ENCODE data around the gene MAPK14.
"Not testable (repeated sequence)": the region's sequence is repeated elsewhere in the genome, so short reads cannot be mapped to it uniquely, and the experiment has no call there.

MAPK14 gene

DNA sequence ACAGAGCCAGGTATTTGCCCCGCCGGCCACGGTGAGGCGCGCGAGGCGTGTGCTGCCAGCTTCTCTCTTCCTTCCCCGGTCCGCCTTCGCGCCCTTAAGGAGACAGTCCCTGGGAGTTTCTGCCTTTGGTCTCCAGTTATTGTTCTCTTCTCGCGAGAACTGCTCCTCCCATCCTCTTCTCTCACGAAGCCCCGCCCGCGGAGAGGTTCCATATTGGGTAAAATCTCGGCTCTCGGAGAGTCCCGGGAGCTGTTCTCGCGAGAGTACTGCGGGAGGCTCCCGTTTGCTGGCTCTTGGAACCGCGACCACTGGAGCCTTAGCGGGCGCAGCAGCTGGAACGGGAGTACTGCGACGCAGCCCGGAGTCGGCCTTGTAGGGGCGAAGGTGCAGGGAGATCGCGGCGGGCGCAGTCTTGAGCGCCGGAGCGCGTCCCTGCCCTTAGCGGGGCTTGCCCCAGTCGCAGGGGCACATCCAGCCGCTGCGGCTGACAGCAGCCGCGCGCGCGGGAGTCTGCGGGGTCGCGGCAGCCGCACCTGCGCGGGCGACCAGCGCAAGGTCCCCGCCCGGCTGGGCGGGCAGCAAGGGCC lies at the start of gene MAPK14:
TSS of gene MAPK14 (plus strand) at position 308 of the 587 bp plus-strand sequence. CDS start 350 bp downstream, outside the sequence.
- peak; percentile 99 for DNase-seq

DNA sequence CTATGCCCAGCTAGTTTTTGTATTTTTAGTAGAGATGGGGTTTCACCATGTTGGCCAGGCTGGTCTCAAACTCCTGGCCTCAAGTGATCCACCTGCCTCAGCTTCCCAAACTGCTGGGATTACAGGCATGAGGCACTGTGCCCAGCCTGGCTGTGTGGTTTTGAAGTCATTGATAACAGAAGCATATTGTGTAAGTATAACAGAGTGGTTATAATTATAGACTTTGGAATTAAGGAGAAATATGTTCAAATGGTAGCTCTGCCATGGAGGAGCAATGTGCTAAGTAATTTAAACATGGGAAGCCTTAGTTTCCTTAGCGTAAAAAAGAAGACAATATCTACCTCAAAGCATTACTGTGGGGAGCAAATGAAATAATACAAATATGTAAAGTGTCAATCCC lies 47.5 kb upstream of the MAPK14 start:
- DNase-seq, result not testable (repeated sequence)

DNA sequence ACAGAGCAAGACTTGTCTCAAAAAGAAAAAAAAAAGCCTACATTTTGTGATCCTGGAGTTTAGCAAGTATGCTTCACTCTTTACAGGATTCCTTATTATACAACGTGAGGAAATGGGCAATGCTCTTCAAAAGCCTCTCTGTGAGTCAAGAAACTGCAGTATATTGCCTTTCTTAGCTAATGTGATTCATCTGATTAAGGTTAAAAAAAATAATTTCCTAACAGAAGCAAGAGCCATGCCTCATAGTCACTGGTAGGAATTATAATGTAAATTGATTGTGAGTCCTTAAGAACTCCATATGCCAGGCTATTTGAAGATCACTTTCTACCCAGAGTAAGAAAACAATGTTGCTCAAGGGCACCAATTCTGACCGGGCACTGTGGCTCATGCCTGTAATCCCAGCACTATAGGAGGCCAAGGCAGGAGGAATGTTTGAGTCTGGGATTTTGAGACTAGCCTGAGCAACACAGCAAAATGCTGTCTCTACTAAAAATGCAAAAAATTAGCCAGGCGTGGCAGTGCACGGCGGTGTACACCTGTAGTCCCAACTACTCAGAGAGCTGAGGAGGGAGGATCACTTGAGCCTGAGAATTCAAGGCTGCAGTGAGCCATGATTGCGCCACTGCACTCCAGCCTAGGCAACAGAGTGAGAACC lies 46.5 kb upstream of the MAPK14 start:
- DNase-seq, result no peak

DNA sequence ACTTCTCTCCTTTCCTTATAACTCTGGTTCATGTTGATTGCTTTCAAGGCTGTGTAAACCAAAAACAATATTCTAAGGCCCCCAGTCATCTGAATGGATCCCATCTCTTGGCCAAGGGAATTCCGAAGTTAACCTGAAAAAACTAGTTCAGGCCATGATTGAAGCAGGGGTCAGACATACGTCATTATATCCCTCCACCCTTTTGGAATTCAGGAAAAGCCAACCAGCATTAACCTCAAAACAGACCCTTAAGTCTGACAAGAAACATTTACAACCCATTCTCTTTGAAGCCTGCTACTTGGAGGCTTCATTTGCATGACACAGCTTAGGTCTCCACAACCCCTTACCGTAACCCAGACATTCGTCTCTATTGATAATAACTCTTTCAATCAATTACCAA lies 42.9 kb upstream of the MAPK14 start:
- no peak for DNase-seq

DNA sequence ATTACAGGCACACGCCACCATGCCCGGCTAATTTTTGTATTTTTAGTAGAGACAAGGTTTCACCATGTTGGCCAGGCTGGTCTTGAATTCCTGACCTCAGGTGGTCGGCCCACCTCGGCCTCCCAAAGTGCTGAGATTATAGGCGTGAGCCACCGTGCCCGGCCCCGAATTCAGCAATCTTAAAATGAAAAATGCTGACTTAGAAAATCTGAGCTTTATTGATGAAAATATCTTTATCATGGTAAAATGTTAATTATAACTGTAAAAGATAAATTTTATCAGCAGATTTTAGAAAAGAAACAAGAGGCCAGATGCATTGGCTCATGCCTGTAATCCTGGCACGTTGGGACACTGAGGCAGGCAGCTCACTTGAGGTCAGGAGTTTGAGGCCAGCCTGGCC lies 39.6 kb upstream of the MAPK14 start:
- not testable (repeated sequence) for DNase-seq

DNA sequence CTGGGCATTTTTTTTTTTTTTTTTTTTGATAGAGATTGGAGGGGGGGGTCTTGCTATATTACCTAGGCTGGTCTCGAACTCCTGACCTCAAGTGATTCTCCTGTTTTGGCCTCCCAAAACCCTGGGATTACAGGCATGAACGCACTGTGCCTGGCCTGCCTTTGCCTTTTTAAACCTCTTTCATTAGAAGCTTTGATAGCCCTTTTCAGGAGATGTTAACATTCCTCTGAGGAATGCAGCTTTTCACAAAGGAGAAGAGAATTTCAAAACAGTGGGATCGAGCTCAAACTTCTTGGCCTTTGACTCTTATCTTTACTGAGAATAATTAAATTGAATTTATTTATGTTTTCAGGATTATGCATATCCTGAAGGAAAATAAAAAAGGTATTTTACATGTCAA lies 34.5 kb upstream of the MAPK14 start:
- no peak for DNase-seq

DNA sequence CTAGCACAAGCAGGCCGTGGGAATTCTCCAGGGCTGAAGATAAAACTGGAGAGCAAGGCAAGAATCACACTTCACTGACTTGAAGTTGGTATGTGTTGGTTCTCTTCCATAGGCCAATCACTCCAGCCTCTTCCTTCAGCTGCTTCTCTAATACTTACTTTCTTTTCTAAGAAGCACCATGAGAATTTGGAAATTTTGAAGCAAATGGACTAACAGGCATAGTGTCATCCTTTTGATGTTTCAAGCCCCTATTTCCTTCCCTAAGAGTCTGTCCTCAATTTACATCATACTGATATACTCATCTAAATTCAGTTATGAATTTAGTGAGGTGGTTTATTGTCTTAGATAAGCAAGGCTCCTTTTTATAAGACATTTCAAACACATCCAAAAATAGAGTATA lies 27.2 kb upstream of the MAPK14 start:
- no peak for DNase-seq

DNA sequence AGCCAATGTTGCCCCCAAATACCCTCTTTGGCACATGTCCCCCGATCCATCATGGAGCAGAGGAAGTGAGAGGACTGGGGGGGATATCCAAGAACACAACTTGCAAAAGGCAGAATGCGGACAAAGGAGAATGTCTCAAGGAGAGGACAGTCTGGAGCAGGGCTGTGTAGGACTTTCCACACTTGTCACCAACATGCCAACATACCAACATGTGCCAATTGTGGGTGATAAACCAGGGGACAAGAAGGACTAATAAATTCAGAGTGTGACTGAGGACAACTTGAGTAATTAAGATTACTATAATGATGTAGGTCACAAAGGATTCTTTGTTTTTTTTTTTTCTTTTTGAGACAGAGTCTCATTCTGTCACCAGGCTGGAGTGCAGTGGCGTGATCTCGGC lies 11.9 kb upstream of the MAPK14 start:
- DNase-seq, result no peak

DNA sequence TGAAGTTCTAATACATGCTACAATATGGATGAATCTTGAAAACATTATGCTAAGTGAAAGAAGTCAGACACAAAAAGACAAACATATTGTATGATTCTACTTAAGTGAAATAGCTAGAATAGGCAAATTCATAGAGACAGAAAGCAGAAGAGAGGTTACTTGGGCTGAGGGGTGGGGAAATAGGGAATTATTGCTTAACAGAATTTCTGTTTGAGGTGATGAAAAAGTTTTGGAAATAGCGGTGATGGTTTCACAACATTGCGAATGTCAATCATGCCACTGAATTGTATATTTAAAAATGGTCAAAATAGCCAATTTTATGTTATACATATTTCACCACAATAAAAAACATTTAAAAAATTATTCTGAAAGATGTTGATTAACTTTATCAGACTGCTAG lies 9.3 kb upstream of the MAPK14 start:
- DNase-seq, result no peak

DNA sequence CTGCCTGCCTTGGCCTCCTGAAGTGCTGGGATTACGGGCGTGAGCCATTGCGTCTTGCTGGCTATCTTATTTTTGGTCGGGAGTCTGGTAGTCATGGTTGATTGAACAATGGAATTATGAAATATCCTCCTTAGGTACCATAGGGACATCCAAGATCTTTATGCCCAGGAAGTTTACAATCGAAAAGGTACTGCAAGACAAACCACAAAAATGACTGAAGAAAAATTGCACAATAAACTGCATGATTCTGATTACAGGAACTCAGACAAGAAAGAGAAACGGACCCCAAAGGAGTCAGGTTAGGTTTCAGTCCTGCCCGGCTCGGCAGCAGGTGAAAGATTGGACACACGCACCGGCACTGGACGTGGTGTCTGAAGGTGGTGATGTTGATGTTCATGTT lies 8.4 kb upstream of the MAPK14 start:
- DNase-seq, result no peak

DNA sequence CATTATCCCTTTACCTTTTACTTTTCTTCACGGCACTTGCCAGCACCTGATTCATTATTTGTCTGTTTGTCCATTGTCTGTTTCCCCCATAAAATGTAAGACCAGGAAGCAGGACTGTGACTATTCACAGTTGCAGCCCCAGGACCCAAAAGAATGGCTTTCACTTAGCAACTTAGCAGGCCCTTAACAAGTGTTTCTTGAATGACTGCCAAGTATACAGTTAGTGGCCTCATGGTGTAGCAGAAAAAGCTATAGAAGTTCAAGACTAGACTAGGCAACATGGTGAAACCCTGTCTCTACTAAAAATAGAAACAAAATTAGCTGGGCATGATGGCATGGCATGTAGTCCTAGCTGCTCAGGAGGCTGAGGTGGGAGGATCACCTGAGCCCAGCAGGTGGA lies 7.5 kb upstream of the MAPK14 start:
- no peak for DNase-seq

DNA sequence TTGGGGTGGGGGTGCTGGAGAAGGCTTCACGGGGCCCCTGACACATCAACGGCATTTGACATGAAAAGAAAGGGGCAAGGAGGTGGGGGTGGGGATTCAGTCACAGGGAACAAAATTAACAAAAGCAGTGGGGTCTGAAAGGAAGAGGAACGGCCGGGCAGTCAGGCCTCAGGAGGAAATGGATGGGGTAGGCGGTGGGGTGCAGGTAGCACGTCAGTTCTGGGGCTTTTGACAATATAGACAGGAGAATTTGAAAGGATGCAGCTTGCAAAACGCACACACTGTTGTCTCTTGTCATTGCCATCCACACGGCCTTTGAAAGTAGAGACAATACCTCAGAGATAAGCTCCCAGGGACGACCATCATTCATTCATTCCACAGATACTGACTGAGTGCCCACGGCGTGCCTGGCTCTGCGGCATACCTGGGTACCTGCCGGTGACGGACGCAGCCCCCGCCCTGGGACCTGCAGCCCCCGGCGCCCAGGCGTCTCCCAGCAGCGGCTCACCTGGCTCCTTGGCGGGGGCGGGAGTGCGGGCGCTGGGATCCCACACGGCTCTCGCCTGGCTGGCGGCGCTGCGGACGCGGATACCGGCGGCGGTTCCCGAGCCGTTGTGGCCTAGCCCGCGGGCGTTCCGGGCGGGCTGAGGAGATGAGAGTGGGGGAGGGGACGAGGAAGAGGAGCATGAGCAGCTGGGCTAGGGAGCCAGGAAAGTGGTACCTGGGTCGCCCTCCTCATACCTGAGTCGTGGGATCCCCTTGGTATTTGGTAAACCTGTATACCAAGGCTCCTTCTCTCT lies 3.4 kb upstream of the MAPK14 start, which contains the start of gene SLC26A8:
TSS of gene SLC26A8 (minus strand) at position 646 of the 800 bp plus-strand sequence. CDS start 4,934 bp downstream, outside the sequence.
- DNase-seq, result no peak

DNA sequence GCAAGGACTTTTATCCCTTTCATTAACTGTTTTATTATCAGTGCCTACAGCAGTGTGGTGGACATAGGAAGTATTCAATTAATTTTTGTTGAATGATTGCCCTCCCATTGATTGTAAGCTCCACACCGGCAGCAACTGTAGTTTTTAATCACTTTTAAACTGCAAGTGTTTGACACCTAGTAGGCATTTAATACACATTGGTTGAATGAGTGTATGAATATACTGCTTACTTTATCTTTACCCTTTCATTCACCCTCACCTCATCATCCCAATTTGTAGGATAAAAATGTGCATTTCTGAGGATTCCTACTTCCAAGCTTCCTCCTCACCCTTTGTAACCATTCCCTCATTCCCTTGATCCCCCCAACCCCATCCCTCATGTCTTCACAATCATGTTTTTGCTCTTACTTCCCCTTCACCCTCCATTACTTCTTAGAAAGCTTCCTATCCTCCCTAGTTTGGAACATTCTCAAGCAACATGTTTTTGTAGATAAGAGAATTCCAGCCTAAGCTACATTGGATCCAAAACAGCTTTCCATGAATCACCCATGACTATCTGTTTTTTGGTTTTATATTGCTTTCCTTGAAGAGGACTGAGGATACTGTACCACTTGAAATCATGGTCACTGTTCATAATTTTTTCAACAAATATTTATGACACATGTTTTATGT lies 2.2 kb upstream of the MAPK14 start:
- DNase-seq, result no peak

DNA sequence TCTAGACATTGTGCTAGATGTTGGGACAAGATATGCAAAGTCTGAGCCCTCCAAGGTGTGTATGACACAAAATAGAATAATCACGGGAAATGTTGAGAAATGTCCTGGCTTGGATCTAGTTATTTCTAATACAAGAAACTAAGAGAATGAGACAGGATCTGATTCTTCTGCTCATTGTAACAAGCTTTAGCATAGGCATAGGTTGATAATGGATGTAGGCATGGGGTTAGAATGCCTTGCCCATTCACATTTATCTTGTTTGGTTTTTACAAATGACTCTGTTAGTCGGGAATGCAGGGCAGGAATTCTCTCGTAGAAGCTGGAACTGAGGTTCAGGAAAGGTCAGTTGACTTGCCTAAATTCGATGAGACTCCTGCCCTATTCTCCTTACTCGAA lies 1.7 kb upstream of the MAPK14 start:
- DNase-seq, result no peak

DNA sequence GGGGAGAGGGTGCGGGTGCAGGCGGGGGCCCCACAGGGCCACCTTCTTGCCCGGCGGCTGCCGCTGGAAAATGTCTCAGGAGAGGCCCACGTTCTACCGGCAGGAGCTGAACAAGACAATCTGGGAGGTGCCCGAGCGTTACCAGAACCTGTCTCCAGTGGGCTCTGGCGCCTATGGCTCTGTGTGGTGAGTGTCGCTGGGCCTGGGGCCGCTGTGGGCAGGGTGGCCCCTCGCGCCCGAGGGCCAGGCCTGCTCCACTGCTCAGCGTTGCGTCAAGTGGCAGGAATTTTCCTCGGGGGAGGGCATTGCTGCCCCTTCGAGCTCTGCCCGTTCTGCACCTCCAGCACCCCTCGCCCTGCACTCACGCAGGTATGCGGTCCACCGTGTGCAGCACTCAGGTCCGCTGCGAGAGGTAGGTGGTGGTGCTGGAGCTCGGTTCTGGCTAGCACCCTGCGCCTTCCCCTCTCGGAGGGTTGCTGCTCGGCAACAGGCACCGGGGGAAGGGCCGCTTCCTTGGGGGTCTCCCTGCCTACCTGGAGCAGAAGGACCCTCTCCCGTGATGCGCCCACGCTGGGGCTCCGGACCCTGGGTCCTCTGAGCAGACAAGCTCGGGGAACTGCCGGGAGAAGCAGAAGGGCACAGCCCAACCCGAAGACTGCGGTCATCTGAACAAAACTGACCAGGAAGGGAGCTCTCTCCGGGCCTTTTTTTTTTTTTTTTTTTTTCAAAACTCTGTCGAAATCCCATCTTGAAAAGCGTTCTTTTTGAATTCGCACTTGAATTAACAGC lies 674 bp downstream of the MAPK14 start:
- peak; percentile 55 for DNase-seq

DNA sequence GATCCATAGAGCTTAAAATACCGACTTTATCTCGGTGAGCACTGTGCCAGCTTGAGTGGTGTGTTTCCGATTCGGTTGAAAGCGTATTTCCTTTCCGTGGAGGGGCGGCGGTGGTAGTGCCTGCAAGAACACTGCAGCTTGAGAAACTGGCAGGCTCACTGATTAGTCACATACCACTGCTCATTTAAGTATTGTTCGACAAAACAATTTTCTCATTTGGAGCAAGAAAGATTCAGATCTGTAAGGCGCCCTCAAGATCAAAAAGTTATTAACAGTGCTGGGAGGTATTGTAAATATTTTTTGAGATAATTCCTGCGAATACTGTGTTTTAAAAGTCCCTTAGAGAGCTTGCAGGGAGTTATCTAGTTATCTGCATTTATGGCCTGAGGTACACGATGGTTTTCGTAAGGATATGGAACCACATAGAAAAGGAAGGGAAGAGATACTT lies 1.3 kb downstream of the MAPK14 start:
- peak; percentile 87 for DNase-seq

DNA sequence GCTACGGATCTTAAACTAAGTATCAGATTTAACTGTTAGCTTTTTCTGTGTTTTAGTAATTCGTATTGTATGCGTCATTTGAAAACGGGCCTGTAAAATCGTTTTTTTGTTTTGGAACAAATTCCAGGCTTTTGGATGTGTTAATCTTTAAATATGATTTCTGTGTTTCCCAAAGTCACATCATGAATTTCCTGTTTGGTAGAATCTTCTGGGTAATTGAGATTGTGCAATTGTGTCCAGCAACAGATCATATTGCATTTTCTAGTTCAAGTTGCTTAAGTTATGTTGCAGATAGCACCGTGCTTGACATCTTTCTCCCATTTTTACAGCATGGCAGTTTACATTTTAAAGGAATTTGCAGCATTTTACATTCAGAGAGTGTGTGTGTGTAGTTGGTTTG lies 1.9 kb downstream of the MAPK14 start:
- no peak for DNase-seq

DNA sequence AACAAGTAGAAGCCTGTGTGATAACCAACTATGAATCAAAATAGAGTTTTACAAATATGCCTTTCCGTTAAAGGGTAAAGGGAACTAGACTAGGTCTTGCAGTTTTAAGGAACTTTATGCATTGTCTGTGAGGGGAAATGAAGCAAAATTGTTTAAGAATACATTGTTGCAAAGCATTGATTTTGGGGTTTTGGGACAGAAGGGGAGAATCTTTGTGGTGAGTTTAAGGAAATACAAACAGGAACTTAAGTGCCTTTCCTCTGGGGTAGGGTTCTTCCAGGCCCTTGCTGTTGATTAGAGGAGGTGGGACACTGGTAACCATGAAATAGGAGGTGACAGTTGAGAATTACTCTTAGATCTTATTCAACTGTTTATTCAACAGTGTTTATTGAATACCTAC lies 4.7 kb downstream of the MAPK14 start:
- no peak for DNase-seq

DNA sequence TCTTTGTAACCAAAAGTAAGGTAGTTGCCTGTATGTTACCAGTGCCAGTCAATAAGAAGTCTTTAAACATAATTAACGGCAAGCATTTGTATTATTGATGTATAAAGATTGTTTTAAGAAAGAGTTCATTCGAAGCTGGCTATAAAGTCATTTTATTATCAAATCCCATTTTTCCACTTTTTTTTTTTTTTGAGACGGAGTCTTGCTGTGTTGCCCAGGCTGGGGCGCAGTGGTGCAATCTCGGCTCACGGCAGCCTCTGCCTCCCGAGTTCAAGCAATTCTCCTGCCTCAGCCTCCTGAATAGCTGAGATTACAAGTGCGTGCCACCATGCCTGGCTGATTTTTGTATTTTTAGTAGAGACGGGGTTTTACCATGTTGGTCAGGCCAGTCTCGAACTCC lies 5.5 kb downstream of the MAPK14 start:
- not testable (repeated sequence) for DNase-seq

DNA sequence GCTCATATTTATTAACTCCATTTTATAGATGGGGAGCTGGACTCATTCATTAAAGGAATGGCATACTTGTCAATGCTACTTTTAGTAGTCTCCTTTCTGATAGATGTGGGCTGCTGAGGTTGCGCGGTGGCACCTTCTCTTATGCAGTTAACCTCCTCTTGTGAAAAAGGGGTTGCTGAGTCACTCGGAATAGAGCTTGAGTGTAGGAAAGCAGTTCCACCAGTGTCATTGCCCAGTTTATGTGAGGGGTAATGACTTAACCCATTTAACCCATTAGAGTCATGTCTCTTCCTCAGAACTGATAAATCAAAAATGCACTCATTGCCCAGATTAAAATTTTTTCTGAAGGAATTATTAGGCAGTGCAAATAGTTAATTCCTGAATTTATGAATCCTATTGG lies 6.3 kb downstream of the MAPK14 start:
- peak; percentile 65 for DNase-seq

DNA sequence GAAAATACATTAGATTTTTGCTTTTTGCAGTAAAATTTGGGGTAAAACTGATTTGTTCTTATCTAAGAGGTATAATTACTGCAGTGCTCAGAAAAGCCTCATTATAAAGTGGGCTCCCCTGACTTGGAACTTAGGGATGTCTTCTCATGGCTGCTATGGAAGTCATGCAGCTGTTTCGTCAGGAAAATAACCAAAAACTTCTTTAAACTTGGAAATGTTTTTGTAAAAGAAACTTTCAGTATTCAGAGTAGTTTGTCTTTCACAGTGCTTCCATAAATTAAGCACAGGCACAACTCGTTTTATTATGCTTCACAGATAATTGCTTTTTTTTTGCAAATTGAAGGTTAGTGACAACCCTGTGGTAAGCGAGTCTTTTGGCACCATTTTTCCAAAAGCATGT lies 6.8 kb downstream of the MAPK14 start:
- no peak for DNase-seq

DNA sequence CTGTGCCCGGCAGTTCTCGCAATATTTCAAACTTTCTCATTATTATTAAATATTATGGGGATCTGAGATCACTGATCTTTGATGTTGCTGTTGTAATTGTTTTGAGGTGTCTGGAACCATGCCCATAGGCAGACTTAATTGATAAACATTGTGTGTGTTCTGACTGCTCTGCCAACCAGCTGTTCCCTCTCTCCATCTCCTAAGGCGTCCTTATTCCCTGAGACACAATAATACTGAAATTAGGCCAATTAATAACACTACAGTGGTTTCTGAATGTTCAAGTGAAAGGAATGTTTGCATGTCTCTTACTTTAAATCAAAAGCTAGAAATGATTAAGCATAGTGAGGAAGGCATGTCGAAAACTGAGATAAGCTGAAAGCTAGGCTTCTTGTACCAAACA lies 7.6 kb downstream of the MAPK14 start:
- DNase-seq, result no peak

Measured in activated CD4-positive, alpha-beta T cell treated with anti-CD3 and anti-CD28 coated beads for 48 hours (primary cell).